HUES6 (cell line): ENCODE results near the gene AVEN.

Source experiments
- H3K27ac ChIP-seq: 2 replicates; pipeline ENCODE4 v1.7.0; 2013; ENCODE audit warnings: low read depth, mild to moderate bottlenecking, low read length, inconsistent platforms
- H3K27me3 ChIP-seq: 2 replicates; pipeline ENCODE4 v1.6.1; 2013; ENCODE audit warnings: low read length; ENCODE audit not compliant: control insufficient read depth, insufficient read depth
- H3K36me3 ChIP-seq: 2 replicates; pipeline ENCODE4 v1.6.1; 2013; ENCODE audit warnings: low read length; ENCODE audit not compliant: control insufficient read depth, insufficient read depth
- H3K4me1 ChIP-seq: 2 replicates; pipeline ENCODE4 v1.6.1; 2013; ENCODE audit warnings: low read length; ENCODE audit not compliant: control insufficient read depth, insufficient read depth
- H3K4me3 ChIP-seq: 2 replicates; pipeline ENCODE4 v1.5.1; 2013; ENCODE audit warnings: low read depth, low read length
- H3K9ac ChIP-seq: one replicate; pipeline ENCODE4 v1.6.1; 2013; ENCODE audit warnings: mild to moderate bottlenecking, low read length
- H3K9me3 ChIP-seq: 2 replicates; pipeline ENCODE4 v1.6.1; 2013; ENCODE audit warnings: low read depth, low read length; ENCODE audit not compliant: control insufficient read depth, insufficient read depth

AVEN gene, protein sequence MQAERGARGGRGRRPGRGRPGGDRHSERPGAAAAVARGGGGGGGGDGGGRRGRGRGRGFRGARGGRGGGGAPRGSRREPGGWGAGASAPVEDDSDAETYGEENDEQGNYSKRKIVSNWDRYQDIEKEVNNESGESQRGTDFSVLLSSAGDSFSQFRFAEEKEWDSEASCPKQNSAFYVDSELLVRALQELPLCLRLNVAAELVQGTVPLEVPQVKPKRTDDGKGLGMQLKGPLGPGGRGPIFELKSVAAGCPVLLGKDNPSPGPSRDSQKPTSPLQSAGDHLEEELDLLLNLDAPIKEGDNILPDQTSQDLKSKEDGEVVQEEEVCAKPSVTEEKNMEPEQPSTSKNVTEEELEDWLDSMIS

DNA sequence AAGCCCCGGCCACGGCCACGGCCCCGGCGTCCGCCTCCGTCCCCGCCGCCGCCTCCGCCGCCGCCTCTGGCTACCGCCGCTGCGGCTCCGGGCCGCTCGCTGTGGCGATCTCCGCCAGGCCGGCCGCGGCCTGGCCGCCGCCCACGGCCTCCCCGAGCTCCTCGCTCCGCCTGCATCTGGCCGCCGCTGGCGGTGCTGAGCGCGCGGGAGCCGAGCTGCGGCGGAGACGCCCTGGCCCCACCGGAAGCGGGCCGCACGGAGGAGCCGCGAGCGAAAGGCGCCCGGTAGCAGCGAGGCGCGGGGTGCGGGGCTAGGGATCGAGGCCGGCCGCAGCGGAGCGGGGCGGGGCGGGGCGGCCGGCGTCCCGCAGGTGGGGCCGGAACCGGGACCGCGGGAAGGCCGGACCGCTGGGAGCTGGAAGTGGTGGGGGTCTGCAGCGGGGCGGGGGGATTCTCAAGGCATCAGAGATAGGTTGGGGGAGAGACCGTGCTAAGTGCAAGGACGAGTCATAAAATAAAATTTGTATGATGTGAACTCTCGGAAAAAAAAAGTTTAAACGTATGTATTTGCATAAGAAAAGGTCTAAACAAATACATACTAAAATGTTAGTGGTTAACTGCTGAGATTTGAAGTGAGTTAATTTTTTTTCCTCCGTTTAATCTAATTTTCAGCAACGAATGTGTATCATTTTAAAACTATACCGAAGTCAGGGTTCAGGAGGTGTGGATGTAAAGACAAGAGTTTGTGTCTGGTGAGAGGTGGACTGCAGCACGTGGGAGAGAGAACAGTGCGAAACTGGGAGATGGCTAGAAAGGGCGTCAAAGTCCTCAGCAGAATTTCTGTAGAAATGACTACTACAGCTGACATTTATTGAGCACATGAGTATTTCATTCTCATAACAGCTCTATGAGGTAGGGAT, at the start of gene AVEN:
Gene AVEN, minus strand, starts transcription at position 334 of the 919 bp plus-strand sequence. Its CDS starts 158 bp downstream, at position 176.
- no peaks in the 10 kb centered on the region for H3K9me3 ChIP-seq
- H3K27me3 ChIP-seq = peaks cover 17% of the 10 kb centered on the region
- peaks cover 11% of the 10 kb centered on the region for H3K4me1 ChIP-seq
- H3K36me3 ChIP-seq = no peaks in the 10 kb centered on the region
- peak within 1 kb of the TSS; percentile 33; the same call in 1 of the 2 replicates for H3K27ac ChIP-seq
- peak within 1 kb of the TSS; percentile 75 for H3K9ac ChIP-seq
- peak within 1 kb of the TSS; percentile 71 for H3K4me3 ChIP-seq

DNA sequence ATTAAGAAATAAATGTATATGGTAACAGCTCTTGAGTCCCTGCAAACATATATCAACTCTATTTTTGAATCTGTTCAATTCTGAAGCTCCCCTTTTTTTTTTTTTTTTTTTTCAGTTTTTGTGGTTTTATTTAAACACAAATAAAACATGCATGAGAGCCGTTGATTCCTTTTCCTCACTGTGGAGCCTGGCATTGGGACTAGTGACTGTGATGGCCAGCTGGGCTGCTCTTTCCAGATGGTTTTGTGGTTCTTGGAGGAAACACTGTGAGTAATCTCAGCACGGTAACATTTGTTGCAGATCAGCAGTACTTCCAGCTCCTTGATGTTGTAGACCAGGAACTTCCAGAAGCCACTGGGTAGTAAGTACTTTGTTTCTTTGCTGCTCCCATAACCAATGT, 46.7 kb upstream of the AVEN start:
- Histone ChIP-seq H3K27ac (no peak overlapping the region), H3K4me1 (no peaks in the 10 kb centered on the region), H3K9ac (no peak overlapping the region), H3K4me3 (no peak overlapping the region), H3K9me3 (no peaks in the 10 kb centered on the region), H3K27me3 (no peaks in the 10 kb centered on the region), H3K36me3 (peaks cover 33% of the 10 kb centered on the region)

DNA sequence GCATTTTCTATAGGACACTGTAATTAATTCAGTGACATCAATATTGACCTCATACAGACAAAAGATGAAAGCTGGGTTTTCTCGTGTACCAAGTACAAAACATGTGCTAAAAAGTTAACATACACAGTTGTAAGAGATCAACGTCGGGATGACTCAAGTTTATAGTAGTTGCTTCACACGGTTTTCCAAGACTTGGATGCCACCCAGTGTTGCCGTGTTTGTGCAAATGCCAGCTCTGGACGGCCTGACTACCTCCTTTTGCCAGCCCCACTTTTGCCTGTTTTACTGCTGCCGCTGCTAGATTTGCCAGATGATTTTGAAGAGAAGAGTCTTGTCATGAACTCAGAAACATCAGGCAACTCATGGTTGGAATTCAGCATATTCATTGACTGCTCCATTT, 45.1 kb upstream of the AVEN start:
- Histone ChIP-seq H3K27ac (no peak overlapping the region), H3K4me1 (no peaks in the 10 kb centered on the region), H3K9ac (no peak overlapping the region), H3K4me3 (no peak overlapping the region), H3K9me3 (no peaks in the 10 kb centered on the region), H3K36me3 (peaks cover 27% of the 10 kb centered on the region), H3K27me3 (no peaks in the 10 kb centered on the region)

DNA sequence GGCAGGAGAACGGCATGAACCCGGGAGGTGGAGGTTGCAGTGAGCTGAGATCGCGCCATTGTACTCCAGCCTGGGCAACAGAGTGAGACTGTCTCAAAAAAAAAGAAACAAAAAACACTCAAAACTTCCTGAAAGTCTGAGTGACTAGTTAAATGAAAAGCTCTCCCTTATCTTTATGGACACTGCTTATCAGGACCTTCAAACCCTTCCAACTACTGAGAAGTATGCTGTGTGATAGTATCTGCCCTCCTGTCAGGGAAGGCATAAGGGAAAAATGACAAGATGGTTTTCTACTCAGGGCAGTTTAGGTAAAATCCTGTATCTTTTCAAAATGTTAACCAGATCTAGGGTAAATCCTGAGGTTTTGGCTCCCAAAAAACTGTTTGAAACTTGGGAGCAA, 40.9 kb upstream of the AVEN start:
- H3K27ac ChIP-seq = no peak overlapping the region
- no peak overlapping the region for H3K9ac ChIP-seq
- no peaks in the 10 kb centered on the region for H3K4me1 ChIP-seq
- peaks cover 7% of the 10 kb centered on the region for H3K36me3 ChIP-seq
- no peaks in the 10 kb centered on the region for H3K27me3 ChIP-seq
- H3K9me3 ChIP-seq = no peaks in the 10 kb centered on the region
- H3K4me3 ChIP-seq = no peak overlapping the region

DNA sequence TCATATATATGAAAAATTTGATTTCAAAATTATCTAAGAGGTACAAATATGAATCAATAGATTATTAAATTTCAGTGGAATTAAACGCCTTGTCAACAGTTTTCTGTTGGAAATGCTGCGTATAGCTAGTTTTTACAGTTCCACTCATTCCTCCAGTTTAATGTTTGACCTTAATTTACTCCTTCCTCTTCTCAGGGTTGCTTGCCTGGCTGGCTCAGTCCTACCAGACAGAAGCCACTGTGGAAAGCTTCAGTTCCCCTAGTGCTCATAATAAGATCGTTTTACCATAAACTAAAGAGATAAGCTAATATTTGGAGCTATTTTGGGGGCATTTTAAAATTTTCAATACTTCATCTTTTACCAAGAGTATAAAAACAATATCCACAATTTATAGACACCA, 39.9 kb upstream of the AVEN start:
- Histone ChIP-seq H3K27me3 (no peaks in the 10 kb centered on the region), H3K9ac (no peak overlapping the region), H3K4me3 (no peak overlapping the region), H3K4me1 (no peaks in the 10 kb centered on the region), H3K27ac (no peak overlapping the region), H3K36me3 (peaks cover under 1% of the 10 kb centered on the region), H3K9me3 (no peaks in the 10 kb centered on the region)

DNA sequence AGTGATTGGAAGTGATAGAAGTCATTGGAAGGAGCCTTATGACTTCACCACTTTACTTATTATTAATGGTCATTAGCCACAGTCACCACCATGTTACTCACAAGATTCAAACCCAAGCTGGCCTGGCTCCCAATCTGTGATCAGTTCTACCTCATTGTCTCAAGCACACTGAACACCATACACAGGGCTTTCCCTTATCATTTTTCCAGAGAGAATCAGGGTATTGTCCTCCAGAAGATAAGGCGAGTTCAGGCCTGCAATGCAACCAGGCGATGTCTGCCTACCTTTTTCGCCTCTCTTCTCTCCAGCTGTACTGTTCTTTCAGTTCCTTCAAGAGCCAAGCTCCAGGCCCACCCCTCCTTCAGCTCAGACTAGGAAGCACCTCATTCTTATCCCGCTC, 37.8 kb upstream of the AVEN start:
- Histone ChIP-seq H3K9me3 (no peaks in the 10 kb centered on the region), H3K27me3 (no peaks in the 10 kb centered on the region), H3K9ac (no peak overlapping the region), H3K4me3 (no peak overlapping the region), H3K36me3 (no peaks in the 10 kb centered on the region), H3K27ac (no peak overlapping the region), H3K4me1 (no peaks in the 10 kb centered on the region)

DNA sequence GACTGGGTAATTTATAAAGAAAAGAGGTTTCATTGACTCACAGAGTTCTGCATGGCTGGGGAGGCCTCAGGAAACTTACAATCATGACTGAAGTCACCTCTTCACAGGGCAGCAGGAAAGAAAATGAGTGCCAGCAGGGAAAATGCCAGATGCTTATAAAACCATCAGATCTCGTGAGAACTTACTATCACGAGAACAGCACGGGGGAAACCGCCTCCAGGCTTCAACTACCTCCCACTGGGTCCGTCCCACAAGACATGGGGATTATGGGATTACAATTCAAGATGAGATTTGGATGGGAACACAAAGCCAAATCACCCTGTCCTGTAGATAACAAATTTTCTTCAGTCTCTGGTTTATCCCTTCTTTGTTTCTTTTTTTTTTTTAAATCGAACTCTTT, 31.0 kb upstream of the AVEN start:
- no peak overlapping the region for H3K9ac ChIP-seq
- H3K4me3 ChIP-seq = no peak overlapping the region
- H3K27me3 ChIP-seq = no peaks in the 10 kb centered on the region
- H3K9me3 ChIP-seq = no peaks in the 10 kb centered on the region
- no peaks in the 10 kb centered on the region for H3K4me1 ChIP-seq
- H3K27ac ChIP-seq = no peak overlapping the region
- H3K36me3 ChIP-seq = no peaks in the 10 kb centered on the region

DNA sequence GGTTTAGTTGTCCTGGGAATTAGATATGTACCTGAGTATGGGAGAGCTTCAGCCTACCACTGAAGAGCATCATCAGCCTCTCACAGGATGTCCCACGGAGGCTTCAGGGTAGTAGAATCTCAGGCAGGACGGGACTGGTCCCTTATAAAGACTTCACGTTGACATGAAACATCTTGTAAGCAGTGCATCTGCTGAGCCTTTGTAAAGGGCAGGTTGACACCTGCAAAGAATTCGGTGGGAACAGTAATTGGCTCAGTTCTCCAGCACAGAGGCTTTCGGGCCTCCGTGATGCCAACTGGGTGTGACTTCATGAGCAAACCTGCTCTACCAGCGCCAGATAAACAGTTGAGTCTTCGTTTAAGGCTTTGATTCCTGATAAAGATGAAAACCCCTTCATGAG, 26.9 kb upstream of the AVEN start:
- no peaks in the 10 kb centered on the region for H3K9me3 ChIP-seq
- no peaks in the 10 kb centered on the region for H3K27me3 ChIP-seq
- no peaks in the 10 kb centered on the region for H3K36me3 ChIP-seq
- H3K4me1 ChIP-seq = no peaks in the 10 kb centered on the region
- H3K27ac ChIP-seq = no peak overlapping the region
- H3K9ac ChIP-seq = no peak overlapping the region
- no peak overlapping the region for H3K4me3 ChIP-seq

DNA sequence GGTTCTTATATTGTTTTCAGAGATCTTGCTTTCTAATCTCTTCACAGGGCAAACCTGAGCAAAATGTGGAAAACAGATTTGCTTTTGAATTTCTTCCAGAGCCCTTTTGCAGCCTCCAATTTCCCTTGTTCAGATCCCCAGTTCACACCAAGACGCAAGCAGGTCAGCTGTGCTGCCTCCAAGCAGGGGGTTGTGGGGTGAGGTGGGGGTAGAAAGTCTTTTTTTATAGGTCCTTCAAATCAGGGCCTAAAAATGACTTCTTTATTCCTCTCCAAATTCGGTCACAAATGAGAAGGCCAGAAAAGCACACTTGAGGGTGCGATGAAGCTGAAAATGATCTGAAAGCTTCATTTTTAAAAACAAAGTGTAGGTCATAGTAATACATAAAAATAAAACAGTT, 26.3 kb upstream of the AVEN start:
- Histone ChIP-seq H3K9ac (no peak overlapping the region), H3K27ac (no peak overlapping the region), H3K9me3 (no peaks in the 10 kb centered on the region), H3K36me3 (no peaks in the 10 kb centered on the region), H3K27me3 (no peaks in the 10 kb centered on the region), H3K4me1 (no peaks in the 10 kb centered on the region), H3K4me3 (no peak overlapping the region)

DNA sequence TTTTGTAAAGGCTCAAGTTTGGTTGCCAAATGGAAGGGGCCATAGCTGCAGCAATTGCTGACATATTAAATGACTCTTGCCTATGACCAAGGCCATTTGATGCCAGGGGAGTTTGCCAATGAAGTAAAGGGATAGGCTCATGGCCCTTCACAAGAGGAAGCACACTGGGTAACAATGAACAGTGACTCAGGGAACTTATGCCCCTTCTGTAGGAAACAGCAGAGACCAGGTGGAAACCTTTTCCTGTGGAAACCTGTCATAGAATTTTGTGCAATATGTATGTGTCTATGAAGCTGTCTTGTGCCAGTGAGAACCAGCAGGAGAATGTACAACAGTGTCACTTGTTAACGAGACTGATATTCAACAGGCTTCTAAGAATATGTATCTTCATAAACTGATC, 25.4 kb upstream of the AVEN start:
- Histone ChIP-seq H3K9ac (no peak overlapping the region), H3K27ac (no peak overlapping the region), H3K27me3 (no peaks in the 10 kb centered on the region), H3K9me3 (no peaks in the 10 kb centered on the region), H3K36me3 (no peaks in the 10 kb centered on the region), H3K4me3 (no peak overlapping the region), H3K4me1 (no peaks in the 10 kb centered on the region)

DNA sequence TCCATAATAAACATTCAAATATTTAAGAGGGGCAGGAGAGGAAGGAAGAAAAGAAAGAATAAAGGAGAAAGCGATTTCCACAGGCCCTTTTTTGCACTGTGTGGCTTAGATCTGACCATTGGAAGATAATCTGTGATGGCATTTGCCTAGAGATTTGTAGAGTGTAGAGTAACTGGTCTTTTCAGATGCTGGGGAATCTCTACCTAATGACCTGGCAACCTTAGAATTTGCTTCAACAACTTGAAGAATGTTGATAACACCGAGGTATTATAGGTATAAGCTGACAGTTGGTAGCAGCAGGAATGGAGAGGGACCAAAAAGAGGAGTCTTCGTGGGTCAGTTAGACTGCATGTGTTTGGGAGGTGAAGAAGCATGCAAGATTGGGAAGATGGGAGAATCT, 20.9 kb upstream of the AVEN start:
- no peaks in the 10 kb centered on the region for H3K4me1 ChIP-seq
- H3K27me3 ChIP-seq = no peaks in the 10 kb centered on the region
- no peaks in the 10 kb centered on the region for H3K36me3 ChIP-seq
- no peak overlapping the region for H3K27ac ChIP-seq
- no peak overlapping the region for H3K9ac ChIP-seq
- H3K4me3 ChIP-seq = no peak overlapping the region
- H3K9me3 ChIP-seq = no peaks in the 10 kb centered on the region
